ENCODE results near the gene CST5.
"Not testable (repeated sequence)": the region's sequence is repeated elsewhere in the genome, so short reads cannot be mapped to it uniquely, and the experiment has no call there.

Gene CST5

GRCh38 chr20:23889775-23890187 lies 10.2 kb upstream of the CST5 start:
- DNase-seq (ENCODE audit: low spot score), result peak; percentile 64

DNA sequence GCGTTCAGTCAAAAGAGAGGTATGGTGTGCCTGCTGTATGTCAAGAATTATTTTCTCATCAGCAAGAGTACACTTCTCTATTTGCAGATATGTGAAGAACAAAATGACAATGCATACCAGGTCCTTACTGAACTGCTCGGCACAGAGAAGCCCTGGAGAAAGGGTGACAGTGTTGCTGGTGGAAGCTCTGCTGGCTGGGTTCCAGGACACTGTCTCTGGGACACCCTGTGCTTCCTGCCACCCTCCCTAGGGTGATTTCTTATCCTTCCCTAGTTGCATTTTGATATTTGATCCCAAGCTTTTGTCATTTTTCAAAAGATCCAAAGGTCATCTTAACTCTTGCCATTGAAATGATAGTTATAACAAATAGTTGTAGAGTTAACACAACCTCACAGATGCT lies 8.3 kb upstream of the CST5 start:
- DNase-seq (ENCODE audit: low spot score), result no peak

- DNase-seq (ENCODE audit: low spot score), result no peak
These were observed 5.2 kb upstream of the CST5 start for GRCh38 chr20:23884771-23885162.

- DNase-seq (ENCODE audit: low spot score), result peak; percentile 14
These were observed 4.7 kb upstream of the CST5 start for GRCh38 chr20:23884136-23884770.

DNA sequence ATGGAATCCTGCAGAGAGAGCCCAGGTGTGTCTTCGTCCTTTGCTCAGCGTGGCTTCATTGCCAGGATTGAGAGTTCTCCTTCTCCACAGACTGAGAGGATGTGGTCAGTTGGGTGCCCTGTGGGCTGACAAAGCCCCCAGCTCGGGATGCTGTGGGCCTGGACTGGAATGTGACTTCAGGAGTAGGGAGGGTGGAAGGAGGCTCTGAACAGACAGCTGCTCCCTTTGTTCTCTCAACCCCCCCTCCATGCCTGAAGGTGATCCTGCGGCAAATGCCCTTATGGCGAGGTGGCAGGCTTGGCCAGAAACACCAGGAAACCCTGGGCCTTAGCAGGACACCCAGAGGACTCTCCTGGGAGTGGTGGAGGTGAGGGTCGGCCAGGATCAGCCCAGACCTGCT lies 1.8 kb upstream of the CST5 start:
- DNase-seq (ENCODE audit: low spot score), result peak; percentile 80

- DNase-seq (ENCODE audit: low spot score), result peak; percentile 47
These were observed 869 bp upstream of the CST5 start for GRCh38 chr20:23880417-23880816.

GRCh38 chr20:23879811-23880374 lies 345 bp upstream of the CST5 start:
- DNase-seq (ENCODE audit: low spot score), result peak; percentile 97

DNA sequence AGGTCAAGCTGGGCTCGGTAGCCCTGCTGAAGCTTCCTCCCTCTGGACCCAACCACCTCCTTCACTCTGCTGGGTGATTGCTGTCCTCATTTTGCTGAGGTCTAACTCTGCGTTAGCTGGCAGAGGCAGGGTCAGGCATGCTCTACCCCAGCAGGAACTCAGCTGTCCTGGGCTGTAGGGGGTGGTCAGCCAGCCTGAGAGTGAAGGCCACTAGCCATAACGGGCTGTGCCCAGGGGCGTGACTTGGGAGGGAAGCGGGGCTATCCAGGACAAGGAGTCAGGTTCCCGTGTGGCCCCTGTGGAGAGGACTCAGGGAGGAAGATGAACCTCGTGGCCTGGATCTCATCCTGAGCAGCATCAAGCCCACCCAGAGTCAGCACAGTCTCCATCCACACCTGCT lies 761 bp downstream of the CST5 start:
- no peak for DNase-seq (ENCODE audit: low spot score)

DNA sequence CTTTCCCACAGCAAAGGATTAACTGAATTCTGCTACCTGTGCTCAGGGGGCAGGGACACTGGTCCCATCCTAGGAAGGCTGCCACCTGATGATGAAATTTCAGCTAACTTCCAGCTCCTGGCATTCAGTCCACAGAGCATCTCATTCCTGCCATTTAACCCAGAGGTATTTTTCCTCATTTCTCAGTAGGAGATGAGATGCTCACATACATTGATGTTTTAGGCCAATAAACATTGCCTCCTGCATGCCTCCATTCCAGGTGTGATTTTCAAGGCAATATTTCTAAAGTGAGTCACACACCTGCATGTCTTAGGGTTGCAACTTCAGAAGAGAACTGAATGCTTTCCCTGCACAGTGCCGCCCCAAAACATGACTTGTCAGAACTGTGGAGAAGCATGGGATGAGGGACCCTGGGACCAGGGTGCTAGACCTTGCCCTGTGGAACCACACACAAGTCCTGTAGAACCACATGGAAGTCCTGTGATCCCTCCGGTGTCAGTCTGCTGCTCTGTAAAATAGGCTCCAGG lies 1.5 kb downstream of the CST5 start:
- peak; percentile 43 for DNase-seq (ENCODE audit: low spot score)

- DNase-seq (ENCODE audit: low spot score), result peak; percentile 11
These were observed 2.0 kb downstream of the CST5 start for GRCh38 chr20:23877524-23877923.

- no peak for DNase-seq (ENCODE audit: low spot score)
These were observed 3.8 kb downstream of the CST5 start for GRCh38 chr20:23875606-23876237.

GRCh38 chr20:23874747-23875146 lies 4.8 kb downstream of the CST5 start:
- DNase-seq (ENCODE audit: low spot score), result no peak

GRCh38 chr20:23873370-23874015 lies 6.1 kb downstream of the CST5 start:
- no peak for DNase-seq (ENCODE audit: low spot score)

DNA sequence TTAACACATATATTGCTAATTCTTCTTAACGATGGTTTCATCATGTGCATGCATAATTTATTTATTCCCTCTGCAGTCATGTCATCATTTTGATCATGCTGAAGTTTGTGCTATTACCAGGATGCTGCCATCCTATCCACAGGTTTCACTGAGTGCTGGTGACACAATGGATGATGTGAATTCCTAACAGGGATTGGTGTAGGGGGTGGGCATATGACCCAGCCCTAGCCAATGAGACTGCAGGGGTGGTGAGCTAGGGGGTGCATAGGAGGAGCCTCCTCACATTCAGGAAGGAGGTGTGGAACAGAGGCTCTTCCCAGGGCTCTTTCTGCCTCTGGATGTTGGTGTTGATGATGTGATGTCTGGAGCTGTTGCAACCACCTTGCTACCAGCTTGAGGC lies 7.5 kb downstream of the CST5 start:
- no peak for DNase-seq (ENCODE audit: low spot score)

DNA sequence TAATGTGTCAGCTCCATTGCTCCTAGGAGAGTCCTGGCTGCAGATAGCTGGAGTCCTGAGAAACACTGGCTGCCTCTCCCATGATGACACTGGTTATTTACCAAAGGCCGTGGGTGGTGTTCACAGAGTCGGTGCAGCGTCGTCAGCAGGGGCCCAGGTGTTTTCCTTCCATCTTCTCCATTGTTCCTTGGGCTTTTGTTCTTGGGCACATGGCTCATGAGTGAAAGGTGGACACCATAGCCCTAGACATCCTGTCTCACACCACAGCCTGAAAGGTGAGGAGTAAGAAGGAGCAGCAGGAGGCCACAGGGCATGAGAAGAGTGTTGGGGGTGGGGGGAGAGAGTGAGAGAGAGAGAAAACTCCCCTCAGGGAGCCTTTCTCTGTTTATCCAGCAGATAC lies 9.1 kb downstream of the CST5 start:
- DNase-seq (ENCODE audit: low spot score), result no peak

DNA sequence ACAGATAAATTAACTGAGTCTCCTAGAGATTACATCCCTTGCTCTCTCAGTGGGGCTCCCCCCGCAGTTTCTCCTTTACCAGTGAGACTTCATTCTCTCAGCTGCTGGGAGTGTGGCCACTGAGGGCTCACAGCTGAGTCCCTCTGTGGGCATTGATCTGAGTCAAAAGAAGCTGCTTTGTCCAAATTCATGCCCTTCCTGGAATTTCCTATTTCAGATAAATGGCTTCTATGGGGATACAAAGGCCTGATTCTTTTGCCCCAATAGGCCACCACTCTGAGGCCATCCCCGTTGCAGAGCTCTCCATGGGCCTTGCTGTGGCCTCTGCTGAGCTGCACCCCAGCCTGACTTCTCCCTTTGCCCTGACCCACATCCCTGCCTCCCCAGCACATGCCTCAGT lies 10.0 kb downstream of the CST5 start:
- no peak for DNase-seq (ENCODE audit: low spot score)

GRCh38 chr20:23868321-23868720 lies 11.2 kb downstream of the CST5 start:
- no peak for DNase-seq (ENCODE audit: low spot score)

DNA sequence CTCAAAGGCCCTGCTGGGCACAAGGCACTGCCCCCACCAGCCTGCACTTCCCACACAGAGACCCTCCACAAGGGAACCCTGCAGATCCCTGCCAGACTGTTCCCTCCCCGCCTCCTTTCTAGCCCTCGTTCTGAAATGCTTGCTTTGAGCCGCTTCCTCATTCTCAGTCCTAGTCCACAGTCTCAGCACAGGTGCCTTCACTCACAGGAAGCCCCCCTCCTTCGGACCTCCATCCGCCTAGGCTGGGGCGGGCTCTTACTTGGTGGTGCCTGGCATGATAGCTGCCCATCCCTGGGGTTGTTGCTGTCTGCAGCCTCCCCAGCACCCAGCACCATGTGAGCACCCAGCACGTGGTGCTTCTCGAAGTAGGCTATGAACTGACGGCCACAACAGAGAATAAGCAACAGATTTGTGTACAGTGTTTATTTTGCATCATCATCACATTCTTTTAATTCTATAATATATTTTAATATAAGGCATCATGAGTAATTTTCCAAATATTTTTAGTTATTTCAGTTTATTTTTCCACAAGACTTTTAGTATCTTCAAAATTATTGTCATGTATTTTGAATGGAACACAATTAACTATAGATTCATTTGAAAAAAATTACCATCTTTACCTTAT lies 12.3 kb downstream of the CST5 start:
- DNase-seq (ENCODE audit: low spot score), result no peak

DNA sequence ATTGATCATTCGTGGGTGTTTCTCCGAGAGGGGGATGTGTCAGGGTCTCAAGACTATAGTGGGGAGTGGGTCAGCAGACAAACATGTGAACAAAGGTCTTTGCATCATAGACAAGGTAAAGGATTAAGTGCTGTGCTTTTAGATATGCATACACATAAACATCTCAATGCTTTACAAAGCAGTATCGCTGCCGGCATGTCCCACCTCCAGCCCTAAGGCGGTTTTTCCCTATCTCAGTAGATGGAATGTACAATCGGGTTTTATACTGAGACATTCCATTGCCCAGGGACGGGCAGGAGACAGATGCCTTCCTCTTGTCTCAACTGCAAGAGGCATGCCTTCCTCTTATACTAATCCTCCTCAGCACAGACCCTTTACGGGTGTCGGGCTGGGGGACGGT lies 18.8 kb downstream of the CST5 start:
- DNase-seq (ENCODE audit: low spot score), result not testable (repeated sequence)

- peak; percentile 88 for DNase-seq (ENCODE audit: low spot score)
These were observed 21.5 kb downstream of the CST5 start for GRCh38 chr20:23857962-23858595.

GRCh38 chr20:23856736-23857135 lies 22.8 kb downstream of the CST5 start:
- DNase-seq (ENCODE audit: low spot score), result peak; percentile 41

DNA sequence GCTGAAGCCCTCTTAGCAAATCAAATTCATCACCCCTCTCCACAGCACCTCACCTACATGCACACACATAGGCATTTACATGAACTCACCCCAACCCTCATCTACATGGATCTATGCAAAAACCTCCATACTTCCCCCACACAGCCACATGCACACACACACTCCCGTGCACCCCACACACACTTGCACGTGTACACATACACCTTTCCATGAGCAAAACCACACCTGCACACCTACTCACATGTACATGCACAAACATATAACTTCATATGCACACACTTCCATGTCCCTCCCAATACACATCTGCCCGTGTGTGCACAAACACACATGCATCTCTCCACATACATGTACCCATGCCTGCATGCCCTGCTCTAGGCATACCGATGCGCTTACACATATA lies 23.3 kb downstream of the CST5 start:
- DNase-seq (ENCODE audit: low spot score), result no peak
